IMR-90 (cell line): ENCODE data around the gene B3GAT1.

Experiments used
- CTCF ChIP-seq: conservative IDR thresholded peaks from 2 replicates; pipeline ENCODE4 v1.5.1; 2012; ENCODE audit warnings: mild to moderate bottlenecking, low read depth, low read length, improper control_type of control experiment
- FOS ChIP-seq: fragments of 150-350 bp; IDR thresholded peaks from 2 replicates; pipeline ENCODE4 v1.6.1; 2016; ENCODE audit warnings: low read depth, low read length
- MXI1 ChIP-seq: IDR thresholded peaks from 2 replicates; pipeline ENCODE4 v1.6.1; 2012; ENCODE audit warnings: low read depth, mild to moderate bottlenecking, low read length, moderate library complexity, borderline replicate concordance
- SMC3 ChIP-seq: fragments of 150-350 bp; IDR thresholded peaks from 2 replicates; pipeline ENCODE4 v1.6.1; 2016; ENCODE audit warnings: low read depth, mild to moderate bottlenecking, antibody characterized with exemption, low read length, moderate library complexity

GRCh38 chr11:134414766-134415765 lies 3.0 kb upstream of the B3GAT1 start:
- TF ChIP-seq CTCF, result no peak
- TF ChIP-seq SMC3, result no peak
- no peak for TF ChIP-seq MXI1
- no peak for TF ChIP-seq FOS
